Measurements from ENCODE around the gene FOCAD. TPM values are rescaled to one million over a fixed set of nuclear protein-coding genes. Genes with fewer than 3 reads are reported as not detected.
A peak's percentile ranks its signal among the peaks of the same experiment; 100 is the strongest.

The FOCAD gene
- total RNA-seq, 6 experiments from 2014 or later: 31.8 to 46.7 (median 39.2) TPM

- no peak for DNase-seq
- Mint-ChIP-seq H3K36me3 (ENCODE audit: low read depth) (peaks cover 5% of the 10 kb centered on the region), H3K27ac (peak overlapping the region; percentile 64), H3K9me3 (no peaks in the 10 kb centered on the region), H3K4me3 (no peak overlapping the region; the same call in 1 of the 2 replicates), H3K27me3 (ENCODE audit: insufficient read depth) (no peaks in the 10 kb centered on the region; the same call in 1 of the 2 replicates), H3K4me1 (ENCODE audit: low read depth) (peaks cover 24% of the 10 kb centered on the region)
- no peak for TF ChIP-seq CTCF (IDR thresholded peaks at IDR 0.05)
These were observed 99.3 kb downstream of the FOCAD start for GRCh38 chr9:20783057-20784038.

- peaks cover 8% of the 10 kb centered on the region for H3K36me3 Mint-ChIP-seq (ENCODE audit: low read depth)
- H3K27ac Mint-ChIP-seq: 0 out of 2 replicates have a peak overlapping the region, but pooled peaks have one; percentile 0
- peaks cover 24% of the 10 kb centered on the region for H3K4me1 Mint-ChIP-seq (ENCODE audit: low read depth)
- H3K4me3 Mint-ChIP-seq: no peak overlapping the region
- H3K9me3 Mint-ChIP-seq: no peaks in the 10 kb centered on the region
- H3K27me3 Mint-ChIP-seq (ENCODE audit: insufficient read depth): no peaks in the 10 kb centered on the region; the same call in 1 of the 2 replicates
- no peak for DNase-seq
- no peak for TF ChIP-seq CTCF (IDR thresholded peaks at IDR 0.05)
These were observed 100.1 kb downstream of the FOCAD start for GRCh38 chr9:20784196-20784595.

- no peak overlapping the region for H3K4me3 Mint-ChIP-seq
- peaks cover 24% of the 10 kb centered on the region for H3K4me1 Mint-ChIP-seq (ENCODE audit: low read depth)
- no peaks in the 10 kb centered on the region for H3K9me3 Mint-ChIP-seq
- no peak for TF ChIP-seq CTCF (IDR thresholded peaks at IDR 0.05)
- DNase-seq: no peak
- H3K27ac Mint-ChIP-seq: no peak overlapping the region
- peaks cover 21% of the 10 kb centered on the region for H3K36me3 Mint-ChIP-seq (ENCODE audit: low read depth)
- H3K27me3 Mint-ChIP-seq (ENCODE audit: insufficient read depth): no peaks in the 10 kb centered on the region; the same call in 1 of the 2 replicates
These were observed 102.7 kb downstream of the FOCAD start for GRCh38 chr9:20786807-20787206.

- Mint-ChIP-seq H3K9me3 (no peaks in the 10 kb centered on the region), H3K36me3 (ENCODE audit: low read depth) (peaks cover 21% of the 10 kb centered on the region), H3K27me3 (ENCODE audit: insufficient read depth) (no peaks in the 10 kb centered on the region; the same call in 1 of the 2 replicates), H3K4me3 (no peak overlapping the region), H3K4me1 (ENCODE audit: low read depth) (peaks cover 14% of the 10 kb centered on the region), H3K27ac (no peak overlapping the region)
- DNase-seq: no peak
- TF ChIP-seq CTCF (IDR thresholded peaks at IDR 0.05): no peak
These were observed 104.7 kb downstream of the FOCAD start for GRCh38 chr9:20788526-20789451.

GRCh38 chr9:20790721-20791120 lies 106.7 kb downstream of the FOCAD start:
- Mint-ChIP-seq H3K27ac (no peak overlapping the region), H3K4me3 (no peak overlapping the region), H3K4me1 (ENCODE audit: low read depth) (no peaks in the 10 kb centered on the region; the same call in 1 of the 2 replicates), H3K9me3 (no peaks in the 10 kb centered on the region), H3K27me3 (ENCODE audit: insufficient read depth) (no peaks in the 10 kb centered on the region), H3K36me3 (ENCODE audit: low read depth) (peaks cover 16% of the 10 kb centered on the region; the same call in 1 of the 2 replicates)
- TF ChIP-seq CTCF (IDR thresholded peaks at IDR 0.05): no peak
- DNase-seq: no peak

All from HFFc6 (cell line).